Raji (cell line): ENCODE results near the gene CREB3L1.

ENCODE experiments used
- POLR2A ChIP-seq: IDR thresholded peaks from 2 replicates; pipeline ENCODE4 v1.6.1; 2011; ENCODE audit warnings: low read depth, low read length, control low read depth; ENCODE audit not compliant: insufficient read depth

The CREB3L1 gene

GRCh38 chr11:46319074-46319453 lies 41.6 kb downstream of the CREB3L1 start:
- no peak for TF ChIP-seq POLR2A

GRCh38 chr11:46321757-46322156 lies 44.3 kb downstream of the CREB3L1 start:
- no peak for TF ChIP-seq POLR2A

- no peak for TF ChIP-seq POLR2A
These were observed 45.3 kb downstream of the CREB3L1 start for GRCh38 chr11:46322759-46323158.

- no peak for TF ChIP-seq POLR2A
These were observed 49.5 kb downstream of the CREB3L1 start for GRCh38 chr11:46326813-46327416.

- TF ChIP-seq POLR2A: no peak
These were observed 50.4 kb downstream of the CREB3L1 start for GRCh38 chr11:46327829-46328228.

GRCh38 chr11:46330154-46330553 lies 52.7 kb downstream of the CREB3L1 start:
- TF ChIP-seq POLR2A: no peak

- TF ChIP-seq POLR2A: no peak
These were observed 53.3 kb downstream of the CREB3L1 start for GRCh38 chr11:46330563-46331281.

GRCh38 chr11:46331282-46331984 lies 54.0 kb downstream of the CREB3L1 start:
- no peak for TF ChIP-seq POLR2A

- TF ChIP-seq POLR2A: no peak
These were observed 54.7 kb downstream of the CREB3L1 start for GRCh38 chr11:46332093-46332567.

GRCh38 chr11:46332568-46333393 lies 55.3 kb downstream of the CREB3L1 start:
- TF ChIP-seq POLR2A: no peak

GRCh38 chr11:46333394-46333947 lies 56.0 kb downstream of the CREB3L1 start:
- no peak for TF ChIP-seq POLR2A

- no peak for TF ChIP-seq POLR2A
These were observed 56.7 kb downstream of the CREB3L1 start for GRCh38 chr11:46334211-46334610.

- TF ChIP-seq POLR2A: no peak
These were observed 57.8 kb downstream of the CREB3L1 start for GRCh38 chr11:46335271-46335670.

- TF ChIP-seq POLR2A: no peak
These were observed 58.6 kb downstream of the CREB3L1 start for GRCh38 chr11:46335890-46336562.
